Trophoblast cell (in vitro differentiated cells and primary cell): ENCODE data around the gene ARHGEF9.
A peak's percentile ranks its signal among the peaks of the same experiment; 100 is the strongest.

ENCODE experiments used
- DNase-seq, 2 donors: peaks; one replicate each; pipeline ENCODE4 v3.0.0-alpha.2; 2016
- H2AFZ ChIP-seq: 2 replicates; pipeline ENCODE4 v1.6.1; 2013; ENCODE audit warnings: low read length, moderate library complexity, mild to moderate bottlenecking; ENCODE audit not compliant: insufficient read depth, poor library complexity
- H2AK5ac ChIP-seq: 2 replicates; pipeline ENCODE4 v1.6.1; 2013; ENCODE audit warnings: mild to moderate bottlenecking, low read length
- H2BK120ac ChIP-seq: 2 replicates; pipeline ENCODE4 v1.6.1; 2013; ENCODE audit warnings: low read length, mild to moderate bottlenecking, moderate library complexity; ENCODE audit not compliant: insufficient read depth, poor library complexity
- H2BK12ac ChIP-seq: 2 replicates; pipeline ENCODE4 v1.6.1; 2013; ENCODE audit warnings: mild to moderate bottlenecking, low read length, moderate library complexity
- H2BK5ac ChIP-seq: 2 replicates; pipeline ENCODE4 v1.6.1; 2013; ENCODE audit warnings: low read length, low read depth, moderate library complexity, mild to moderate bottlenecking; ENCODE audit not compliant: poor library complexity
- H3K14ac ChIP-seq: 2 replicates; pipeline ENCODE4 v1.6.1; 2013; ENCODE audit warnings: mild to moderate bottlenecking, low read length
- H3K18ac ChIP-seq: 2 replicates; pipeline ENCODE4 v1.6.1; 2013; ENCODE audit warnings: mild to moderate bottlenecking, low read length
- H3K23ac ChIP-seq: 2 replicates; pipeline ENCODE4 v1.6.1; 2013; ENCODE audit warnings: low read length
- H3K27ac ChIP-seq: 2 replicates; pipeline ENCODE4 v1.5.1; 2013; ENCODE audit warnings: low read depth, mild to moderate bottlenecking, inconsistent platforms, low read length, moderate library complexity
- H3K27me3 ChIP-seq: 2 replicates; pipeline ENCODE4 v1.6.1; 2013; ENCODE audit warnings: inconsistent platforms, mild to moderate bottlenecking, low read length, moderate library complexity; ENCODE audit not compliant: insufficient read depth
- H3K36me3 ChIP-seq, 2 experiments: 1 replicate in 1 of 2; 2 replicates in 1 of 2; pipeline ENCODE4 v1.6.1; 2013; ENCODE audit warnings: low read length in 2 of 2, mild to moderate bottlenecking in 2 of 2, moderate library complexity in 1 of 2; ENCODE audit not compliant: insufficient read depth in 2 of 2, control insufficient read depth in 1 of 2
- H3K4ac ChIP-seq: 2 replicates; pipeline ENCODE4 v1.6.1; 2013; ENCODE audit warnings: low read depth, mild to moderate bottlenecking, low read length, moderate library complexity
- H3K4me1 ChIP-seq, 2 experiments: 1 replicate in 1 of 2; 2 replicates in 1 of 2; pipeline ENCODE4 v1.6.1; 2013; ENCODE audit warnings: low read length in 2 of 2, mild to moderate bottlenecking in 2 of 2, moderate library complexity in 1 of 2; ENCODE audit not compliant: insufficient read depth in 2 of 2, control insufficient read depth in 1 of 2
- H3K4me2 ChIP-seq: 2 replicates; pipeline ENCODE4 v1.6.1; 2013; ENCODE audit warnings: inconsistent platforms, mild to moderate bottlenecking, low read length, moderate library complexity
- H3K4me3 ChIP-seq: 2 replicates; pipeline ENCODE4 v1.5.1; 2013; ENCODE audit warnings: mild to moderate bottlenecking, low read depth, low read length, inconsistent platforms
- H3K79me1 ChIP-seq: one replicate; pipeline ENCODE4 v1.6.1; 2013; ENCODE audit warnings: low read length
- H3K79me2 ChIP-seq: 2 replicates; pipeline ENCODE4 v1.6.1; 2013; ENCODE audit warnings: low read length, mild to moderate bottlenecking; ENCODE audit not compliant: control insufficient read depth, insufficient read depth, poor library complexity
- H3K9ac ChIP-seq: 2 replicates; pipeline ENCODE4 v1.6.1; 2013; ENCODE audit warnings: mild to moderate bottlenecking, low read length
- H3K9me3 ChIP-seq: 2 replicates; pipeline ENCODE4 v1.6.1; 2013; ENCODE audit warnings: low read depth, mild to moderate bottlenecking, control low read depth, inconsistent platforms, low read length; ENCODE audit not compliant: insufficient read depth
- H4K12ac ChIP-seq: 2 replicates; pipeline ENCODE4 v1.6.1; 2013; ENCODE audit warnings: low read depth, mild to moderate bottlenecking, low read length, moderate library complexity
- H4K8ac ChIP-seq: 2 replicates; pipeline ENCODE4 v1.6.1; 2013; ENCODE audit warnings: low read depth, mild to moderate bottlenecking, low read length, moderate library complexity
- H4K91ac ChIP-seq: one replicate; pipeline ENCODE4 v1.6.1; 2013; ENCODE audit warnings: low read depth, mild to moderate bottlenecking, low read length, moderate library complexity
- WGBS: extraction: QIAGEN DNeasy Blood & Tissue Kit; methylation state at CpG from one replicate; pipeline ENCODE4 v1.1.7; 2013; ENCODE audit warnings: missing lambda C conversion rate; ENCODE audit not compliant: insufficient read length, insufficient coverage; ENCODE audit errors: extremely low coverage; 5-methylcytosine and 5-hydroxymethylcytosine counted together

The ARHGEF9 gene

GRCh38 chrX:63750811-63751210 lies 34.2 kb downstream of the ARHGEF9 start:
- no peak overlapping the region for H3K4me2 ChIP-seq

GRCh38 chrX:63747331-63747730 lies 37.7 kb downstream of the ARHGEF9 start:
- H3K36me3 ChIP-seq, result no peaks in the 10 kb centered on the region
- no peak overlapping the region for H3K27ac ChIP-seq
- no peak overlapping the region for H2BK12ac ChIP-seq
- no peak overlapping the region for H4K8ac ChIP-seq
- H3K79me1 ChIP-seq, result no peaks in the 10 kb centered on the region
- H4K12ac ChIP-seq, result no peak overlapping the region
- no peak overlapping the region for H2AK5ac ChIP-seq
- H3K14ac ChIP-seq, result no peak overlapping the region
- no peak overlapping the region for H3K4ac ChIP-seq
- no peak overlapping the region for H3K23ac ChIP-seq
- H4K91ac ChIP-seq, result no peak overlapping the region
- H3K79me2 ChIP-seq, result no peaks in the 10 kb centered on the region
- no peaks in the 10 kb centered on the region for H3K27me3 ChIP-seq
- H3K9ac ChIP-seq, result no peak overlapping the region
- no peak overlapping the region for H3K4me2 ChIP-seq
- H3K4me3 ChIP-seq, result no peak overlapping the region
- no peak overlapping the region for H2AFZ ChIP-seq
- peak in 1 of 2 donors; percentile 32 for DNase-seq
- no peaks in the 10 kb centered on the region for H3K9me3 ChIP-seq
- WGBS, result no CpG with 5 or more reads among the region's 2 CpGs
- H3K4me1 ChIP-seq, result no peaks in the 10 kb centered on the region
- H2BK120ac ChIP-seq, result no peak overlapping the region
- H3K18ac ChIP-seq, result no peak overlapping the region
- no peak overlapping the region for H2BK5ac ChIP-seq

More at GRCh38 chrX:63750811-63751210, 34.2 kb downstream of the ARHGEF9 start:
- H2BK5ac ChIP-seq, result no peak overlapping the region
- H3K9ac ChIP-seq, result no peak overlapping the region
- no peak for DNase-seq
- no peak overlapping the region for H4K12ac ChIP-seq
- H4K91ac ChIP-seq, result no peak overlapping the region
- peaks cover 0 to 2% of the 10 kb centered on the region in 2 experiments for H3K4me1 ChIP-seq
- no peak overlapping the region for H2AK5ac ChIP-seq
- H3K14ac ChIP-seq, result no peak overlapping the region
- H3K79me1 ChIP-seq, result peaks cover 3% of the 10 kb centered on the region
- H3K9me3 ChIP-seq, result no peaks in the 10 kb centered on the region
- H3K18ac ChIP-seq, result no peak overlapping the region
- H3K4me3 ChIP-seq, result no peak overlapping the region
- H4K8ac ChIP-seq, result no peak overlapping the region
- no peak overlapping the region for H2BK12ac ChIP-seq
- no peaks in the 10 kb centered on the region for H3K79me2 ChIP-seq
- H3K23ac ChIP-seq, result no peak overlapping the region
- no CpG with 5 or more reads among the region's 3 CpGs for WGBS
- H2AFZ ChIP-seq, result no peak overlapping the region
- H3K36me3 ChIP-seq, result no peaks in the 10 kb centered on the region
- no peak overlapping the region for H3K27ac ChIP-seq
- no peak overlapping the region for H3K4ac ChIP-seq
- H2BK120ac ChIP-seq, result no peak overlapping the region
- no peaks in the 10 kb centered on the region for H3K27me3 ChIP-seq

GRCh38 chrX:63746715-63747114 lies 38.3 kb downstream of the ARHGEF9 start:
- no peak overlapping the region for H3K4me2 ChIP-seq
- no peak overlapping the region for H4K12ac ChIP-seq
- no peak overlapping the region for H2BK120ac ChIP-seq
- no peak overlapping the region for H2AFZ ChIP-seq
- no peak overlapping the region for H3K4ac ChIP-seq
- no peak overlapping the region for H3K27ac ChIP-seq
- no peaks in the 10 kb centered on the region for H3K36me3 ChIP-seq
- no peak overlapping the region for H2AK5ac ChIP-seq
- H3K79me2 ChIP-seq, result no peaks in the 10 kb centered on the region
- no peak overlapping the region for H4K8ac ChIP-seq
- no peaks in the 10 kb centered on the region for H3K27me3 ChIP-seq
- no peak for DNase-seq
- no peak overlapping the region for H2BK12ac ChIP-seq
- no peak overlapping the region for H3K9ac ChIP-seq
- H3K79me1 ChIP-seq, result no peaks in the 10 kb centered on the region
- H4K91ac ChIP-seq, result no peak overlapping the region
- H3K4me3 ChIP-seq, result no peak overlapping the region
- H3K18ac ChIP-seq, result no peak overlapping the region
- H3K9me3 ChIP-seq, result no peaks in the 10 kb centered on the region
- H3K4me1 ChIP-seq, result no peaks in the 10 kb centered on the region
- no peak overlapping the region for H2BK5ac ChIP-seq
- H3K23ac ChIP-seq, result no peak overlapping the region
- H3K14ac ChIP-seq, result no peak overlapping the region
- WGBS, result no CpG with 5 or more reads among the region's 3 CpGs

- Histone ChIP-seq H2AK5ac (no peak overlapping the region), H3K79me2 (no peaks in the 10 kb centered on the region), H4K12ac (no peak overlapping the region), H4K91ac (no peak overlapping the region), H3K4me1 (no peaks in the 10 kb centered on the region), H3K14ac (no peak overlapping the region), H3K18ac (no peak overlapping the region), H3K36me3 (no peaks in the 10 kb centered on the region), H3K9me3 (no peaks in the 10 kb centered on the region), H3K23ac (no peak overlapping the region), H4K8ac (no peak overlapping the region), H3K4me2 (no peak overlapping the region), H2BK5ac (no peak overlapping the region), H2AFZ (no peak overlapping the region), H2BK12ac (no peak overlapping the region), H3K4me3 (no peak overlapping the region), H3K27ac (no peak overlapping the region), H3K79me1 (no peaks in the 10 kb centered on the region), H2BK120ac (no peak overlapping the region), H3K4ac (no peak overlapping the region), H3K9ac (no peak overlapping the region), H3K27me3 (no peaks in the 10 kb centered on the region)
- DNase-seq, result no peak
- WGBS, result no CpG with 5 or more reads among the region's 1 CpG
Observed at GRCh38 chrX:63746278-63746677, 38.7 kb downstream of the ARHGEF9 start.
